GM21515 (cell line): Measurements from ENCODE around the gene GPR65.

Experiments
- ATAC-seq: cut with Tn5 transposase; IDR thresholded peaks from one replicate; pipeline ENCODE4 v1.9.1; 2021; ENCODE audit not compliant: unreplicated experiment

The GPR65 gene

DNA sequence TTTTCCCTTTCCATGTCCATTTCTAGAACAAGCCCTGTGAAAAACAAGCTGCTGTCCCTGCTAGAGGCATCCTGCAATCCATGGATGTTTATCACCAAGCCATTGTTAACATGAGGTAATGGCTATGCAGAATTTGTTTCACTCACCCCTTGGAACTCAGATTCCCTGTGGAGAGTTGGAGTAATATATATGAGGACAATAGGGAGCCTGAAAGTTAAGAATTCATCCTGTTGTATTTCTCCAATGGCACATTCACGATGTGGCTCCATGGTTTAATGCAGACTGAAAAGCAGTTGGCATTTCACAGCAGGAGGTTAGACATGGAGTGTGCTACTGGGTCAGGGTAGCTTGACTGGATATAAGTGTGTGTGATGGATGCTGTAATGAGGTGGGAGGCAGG, 32.4 kb downstream of the GPR65 start:
- ATAC-seq = no peak

GRCh38 chr14:88039197-88039596, 34.3 kb downstream of the GPR65 start:
- no peak for ATAC-seq

DNA sequence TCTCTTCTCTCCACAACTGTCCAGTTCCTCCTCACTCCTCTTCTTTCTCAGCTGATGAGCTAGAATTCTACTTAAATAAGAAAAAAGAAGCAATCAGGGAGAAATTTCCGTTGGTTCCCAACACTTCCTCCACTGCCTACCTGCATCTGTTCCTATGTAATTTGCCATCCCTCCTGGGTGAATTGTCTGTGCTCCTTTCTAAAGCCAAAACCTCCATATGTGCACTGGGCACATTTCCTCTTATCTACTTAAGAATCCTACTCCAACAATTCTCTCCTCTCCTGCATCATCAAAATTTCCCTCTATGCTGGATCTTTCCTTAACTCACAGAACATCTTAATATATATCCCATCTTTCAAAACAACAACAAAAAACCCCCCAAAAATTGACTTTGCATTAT, 35.2 kb downstream of the GPR65 start:
- ATAC-seq = no peak

DNA sequence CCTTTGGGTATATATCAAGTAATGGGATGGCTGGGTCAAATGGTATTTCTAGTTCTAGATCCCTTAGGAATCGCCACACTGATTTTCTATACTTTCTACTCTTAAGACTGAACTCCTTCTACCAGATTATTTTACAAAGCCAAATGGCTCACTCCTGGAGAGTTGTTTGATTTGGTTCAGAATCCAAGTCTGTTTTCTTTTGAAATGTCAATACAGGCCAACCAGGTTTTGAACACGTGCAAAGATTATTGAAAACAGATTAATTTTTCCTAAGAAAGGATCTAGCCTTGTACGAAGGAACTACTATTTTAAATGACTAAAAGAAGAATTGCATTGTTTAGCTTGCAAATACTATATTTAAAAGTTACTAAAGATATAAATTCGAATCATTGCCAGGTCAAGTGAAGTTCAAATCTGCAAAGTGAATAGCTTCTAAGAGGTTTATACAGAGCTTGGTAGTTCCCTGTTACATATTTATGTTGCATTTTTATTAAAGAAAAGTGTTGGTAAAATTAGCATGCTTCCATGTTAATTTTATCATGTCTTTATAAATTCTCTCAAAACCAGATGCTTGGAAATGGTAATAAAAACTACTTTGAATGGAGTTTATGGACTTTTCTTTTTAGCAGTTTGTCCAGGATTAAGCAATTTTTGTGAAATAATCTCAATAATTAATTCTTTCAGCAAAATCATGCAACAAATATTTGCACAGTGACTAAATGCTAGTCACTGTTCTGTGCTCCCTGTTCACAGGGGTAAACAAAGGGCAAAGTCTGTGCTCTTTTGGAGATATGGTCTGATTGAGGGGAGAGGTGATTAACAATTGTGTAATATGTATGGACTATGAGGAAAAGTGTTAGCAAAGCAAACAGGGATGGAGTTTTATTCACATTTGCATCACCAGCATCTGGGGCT, 38.9 kb downstream of the GPR65 start:
- ATAC-seq = no peak

DNA sequence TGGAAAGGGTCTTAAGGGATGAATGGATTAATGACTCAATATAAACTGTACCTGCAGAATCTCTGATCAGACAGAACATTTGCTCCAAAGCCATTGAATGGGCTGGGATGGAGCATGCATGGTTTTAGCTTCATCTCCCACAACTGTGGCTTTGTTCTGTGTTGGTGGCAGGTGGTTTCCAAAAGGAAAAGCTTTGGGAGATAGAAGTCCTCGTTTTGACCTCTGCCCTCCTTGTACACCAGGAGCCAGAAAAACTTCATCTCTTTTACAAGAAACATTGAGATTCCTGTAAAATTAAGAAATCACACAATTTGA, 39.5 kb downstream of the GPR65 start:
- ATAC-seq = no peak

DNA sequence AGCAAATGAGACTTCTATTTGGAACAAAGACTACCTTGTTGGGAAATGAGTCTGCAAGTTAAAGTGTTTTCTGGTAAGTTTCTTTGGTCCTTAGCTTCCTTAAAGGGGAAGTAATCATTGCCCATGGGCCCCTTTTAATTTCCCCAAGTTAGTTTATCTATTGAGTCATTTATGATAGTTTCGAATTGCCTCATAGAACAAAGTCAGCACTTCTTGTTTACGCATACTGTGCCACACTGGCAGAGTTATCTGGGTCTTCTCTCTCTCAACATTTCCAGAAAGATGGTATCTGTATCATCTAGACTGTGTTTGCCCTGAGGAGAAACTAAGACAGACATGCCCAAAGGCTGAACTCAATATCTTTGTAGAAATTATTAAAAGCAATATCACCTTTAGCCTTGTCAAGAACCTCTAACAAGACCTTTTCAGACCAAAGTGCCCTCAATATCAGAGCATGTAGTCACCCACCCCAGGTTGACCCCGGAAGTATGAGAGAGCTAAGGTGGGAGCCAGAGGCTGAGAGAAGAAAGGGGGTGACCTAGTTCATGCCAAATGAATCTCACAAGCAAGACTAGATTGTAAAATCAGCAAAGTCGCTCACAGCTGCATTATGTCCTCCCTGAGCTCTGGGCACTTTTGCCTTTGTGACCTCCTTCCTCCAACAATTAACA, 40.0 kb downstream of the GPR65 start:
- ATAC-seq = no peak

DNA sequence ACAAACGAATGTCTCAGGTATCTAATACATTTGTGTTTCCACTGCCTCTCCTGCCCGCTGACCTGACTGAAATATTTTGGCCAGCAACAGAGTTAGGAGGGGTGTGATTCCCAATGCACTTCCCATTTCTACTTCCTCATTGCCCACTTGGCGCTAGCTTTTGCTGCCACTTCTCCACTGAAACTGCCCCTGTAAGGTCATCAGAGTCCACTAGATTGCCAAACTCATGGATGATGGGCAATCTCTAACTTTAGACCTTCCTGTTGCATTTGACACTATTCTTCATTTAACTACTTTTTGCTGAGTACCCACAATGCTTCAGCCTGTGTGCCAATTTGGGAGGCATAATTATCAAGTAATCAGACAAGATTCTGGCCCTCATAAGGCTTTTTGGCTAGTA, 40.8 kb downstream of the GPR65 start:
- no peak for ATAC-seq

DNA sequence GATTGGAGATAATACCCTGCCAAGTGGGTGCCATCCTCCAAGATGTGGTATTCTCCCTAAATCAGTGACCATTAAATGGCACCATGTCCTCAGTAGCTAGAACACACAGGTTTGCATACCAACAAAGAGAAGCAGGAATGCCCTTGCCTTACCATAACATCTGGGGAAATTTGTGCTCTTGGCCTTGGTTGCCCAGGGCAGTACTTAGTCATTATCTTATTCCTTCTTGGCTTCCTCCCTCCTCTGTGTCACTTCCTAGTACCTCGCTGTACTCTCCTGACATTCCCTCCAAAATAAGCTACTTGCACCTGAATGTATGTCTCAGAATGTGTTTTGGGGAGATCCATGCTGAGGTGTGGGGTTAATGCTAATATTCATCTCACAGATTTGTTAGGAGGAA, 43.4 kb downstream of the GPR65 start:
- ATAC-seq = no peak

GRCh38 chr14:88049266-88049665, 44.3 kb downstream of the GPR65 start:
- no peak for ATAC-seq

GRCh38 chr14:88049936-88050335, 45.0 kb downstream of the GPR65 start:
- no peak for ATAC-seq

DNA sequence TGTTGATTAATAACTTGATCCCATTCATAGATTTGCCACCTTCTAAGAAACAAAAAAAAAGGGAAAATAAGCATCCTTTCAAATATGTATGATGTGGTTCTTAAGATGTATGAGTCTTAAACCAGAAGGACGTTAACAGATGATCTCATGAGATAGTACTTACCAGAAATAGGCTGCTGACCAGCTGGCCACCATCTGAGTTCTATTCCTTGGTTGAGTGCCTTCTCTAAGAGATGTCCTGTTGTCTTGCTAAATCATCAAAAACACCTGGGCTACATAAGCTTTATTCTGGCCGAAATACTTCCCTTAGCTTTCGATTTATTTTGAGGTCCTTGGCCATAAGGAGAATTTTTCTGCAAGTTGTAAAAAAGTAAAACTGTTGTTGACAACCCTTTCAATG, 55.6 kb downstream of the GPR65 start:
- no peak for ATAC-seq

DNA sequence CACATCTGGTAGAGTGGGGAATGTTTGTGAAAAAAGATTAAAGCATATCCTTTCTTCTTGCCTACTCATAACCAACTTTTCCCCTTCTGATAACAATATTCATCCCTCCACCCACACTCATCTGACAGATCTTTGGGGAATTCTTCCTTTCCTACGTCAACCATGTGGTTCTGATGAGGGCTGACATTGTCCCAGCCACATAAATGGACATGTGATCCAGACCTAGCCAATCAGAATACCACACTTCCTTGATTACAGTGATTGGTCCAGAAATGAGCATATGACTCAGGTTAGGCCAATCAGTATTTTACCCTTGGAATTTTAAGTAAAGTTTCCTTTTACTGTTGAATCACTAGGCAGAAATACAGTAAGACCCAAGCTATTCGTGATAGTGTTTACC, 58.9 kb downstream of the GPR65 start:
- no peak for ATAC-seq
